Peyer's patch (tissue), 4 donors: ENCODE data around the gene PHLDA3. TPM values are rescaled to one million over a fixed set of nuclear protein-coding genes. Genes with fewer than 3 reads are reported as not detected.

Experiments used
- DNase-seq, 3 donors: peaks; one replicate each; pipeline ENCODE4 v3.0.0-alpha.2; 2017 to 2019
- H3K27ac ChIP-seq, 4 donors: fragments of 200-600 bp; sonication (generic); one replicate each; pipeline ENCODE4 v1.5.1; 2016 to 2019
- H3K27me3 ChIP-seq, 2 donors: fragments of 200-600 bp; sonication (generic); one replicate each; pipeline ENCODE4 v1.5.1; 2019
- H3K36me3 ChIP-seq, 3 donors: fragments of 200-600 bp; sonication (generic); one replicate each; pipeline ENCODE4 v1.5.1; 2016 to 2019
- H3K4me1 ChIP-seq, 4 donors: fragments of 200-600 bp; sonication (generic); one replicate each; pipeline ENCODE4 v1.5.1; 2016 to 2019
- H3K4me3 ChIP-seq, 4 donors: fragments of 200-600 bp; sonication (generic); 1 replicate in 3 of 4; 2 replicates in 1 of 4; pipeline ENCODE4 v1.5.1; 2016 to 2019; ENCODE audit warnings: mild to moderate bottlenecking in 1 of 4
- H3K9me3 ChIP-seq, 4 donors: fragments of 200-600 bp; sonication (generic); one replicate each; pipeline ENCODE4 v1.5.1; 2016 to 2019; ENCODE audit warnings: mild to moderate bottlenecking in 1 of 4
- CTCF ChIP-seq, 6 experiments: fragments of 450-650 bp in 4 of 6; fragments of 200-600 bp in 2 of 6; sonication (generic) in 1 of 6; IDR thresholded peaks; one replicate each; pipeline ENCODE4 v1.5.1; 2017 to 2019; ENCODE audit warnings: antibody characterized with exemption in 6 of 6, mild to moderate bottlenecking in 3 of 6, moderate library complexity in 1 of 6
- POLR2A ChIP-seq, 2 donors: fragments of 450-650 bp; IDR thresholded peaks; one replicate each; pipeline ENCODE4 v1.5.1; 2017; ENCODE audit warnings: antibody characterized with exemption in 2 of 2, mild to moderate bottlenecking in 2 of 2, moderate library complexity in 2 of 2
- total RNA-seq, 4 donors: library from RNA; depleted of rRNA; stranded (reverse); fragments of >200 nt; gene quantifications; one replicate each; pipeline ENCODE4 v1.1.0, GENCODE V29; 2016

Gene PHLDA3
- total RNA-seq, 4 donors from 2014 or later = 4.4 to 43.7 (median 5.2) TPM

GRCh38 chr1:201511396-201511940 is 42.5 kb upstream of the PHLDA3 start:
- Histone ChIP-seq H3K4me3 (no peak overlapping the region), H3K27me3 (no peaks in the 10 kb centered on the region), H3K27ac (peak overlapping the region; percentile 13 to 65 (median 48)), H3K4me1 (peaks cover 0 to 23% (median 9%) of the 10 kb centered on the region in 4 donors), H3K36me3 (no peaks in the 10 kb centered on the region), H3K9me3 (no peaks in the 10 kb centered on the region)
- TF ChIP-seq CTCF (IDR thresholded peaks at IDR 0.05) = no peak
- TF ChIP-seq POLR2A (IDR thresholded peaks at IDR 0.05) = no peak
- no peak for DNase-seq

- no peak overlapping the region for H3K4me3 ChIP-seq
- peaks cover 3 to 28% (median 9%) of the 10 kb centered on the region in 4 donors for H3K4me1 ChIP-seq
- no peak overlapping the region for H3K27ac ChIP-seq
- TF ChIP-seq CTCF (IDR thresholded peaks at IDR 0.05) = no peak
- TF ChIP-seq POLR2A (IDR thresholded peaks at IDR 0.05) = no peak
- no peaks in the 10 kb centered on the region for H3K9me3 ChIP-seq
- no peaks in the 10 kb centered on the region for H3K36me3 ChIP-seq
- no peaks in the 10 kb centered on the region for H3K27me3 ChIP-seq
- no peak for DNase-seq
These were observed 41.7 kb upstream of the PHLDA3 start for GRCh38 chr1:201510734-201511133.

- Histone ChIP-seq H3K27ac (peak overlapping the region in 1 of 4 donors; percentile 96), H3K4me1 (peaks cover 3 to 37% (median 9%) of the 10 kb centered on the region in 4 donors), H3K9me3 (no peaks in the 10 kb centered on the region), H3K27me3 (no peaks in the 10 kb centered on the region), H3K4me3 (no peak overlapping the region), H3K36me3 (no peaks in the 10 kb centered on the region)
- DNase-seq = no peak
- TF ChIP-seq POLR2A (IDR thresholded peaks at IDR 0.05) = no peak
- TF ChIP-seq CTCF (IDR thresholded peaks at IDR 0.05) = no peak
These were observed 40.8 kb upstream of the PHLDA3 start for GRCh38 chr1:201509601-201510374.

- H3K9me3 ChIP-seq = no peaks in the 10 kb centered on the region
- H3K27ac ChIP-seq = peak overlapping the region in 2 of 4 donors; percentile 23 to 96
- no peak for TF ChIP-seq POLR2A (IDR thresholded peaks at IDR 0.05)
- TF ChIP-seq CTCF (IDR thresholded peaks at IDR 0.05) = no peak
- H3K4me3 ChIP-seq = no peak overlapping the region
- H3K27me3 ChIP-seq = no peaks in the 10 kb centered on the region
- no peaks in the 10 kb centered on the region for H3K36me3 ChIP-seq
- peaks cover 3 to 44% (median 9%) of the 10 kb centered on the region in 4 donors for H3K4me1 ChIP-seq
- no peak for DNase-seq
These were observed 39.8 kb upstream of the PHLDA3 start for GRCh38 chr1:201508809-201509208.

- no peak for DNase-seq
- TF ChIP-seq CTCF (IDR thresholded peaks at IDR 0.05) (no peak), POLR2A (IDR thresholded peaks at IDR 0.05) (no peak)
- Histone ChIP-seq H3K36me3 (no peaks in the 10 kb centered on the region), H3K9me3 (no peaks in the 10 kb centered on the region), H3K4me3 (peak overlapping the region; percentile 64 to 90 (median 83)), H3K4me1 (peaks cover 3 to 49% (median 7%) of the 10 kb centered on the region in 4 donors), H3K27me3 (no peaks in the 10 kb centered on the region), H3K27ac (peak overlapping the region; percentile 83 to 96 (median 92))
These were observed 38.3 kb upstream of the PHLDA3 start for GRCh38 chr1:201507360-201507675.
